ENCODE data around the gene TMEM223.
"Not testable (repeated sequence)": the region's sequence is repeated elsewhere in the genome, so short reads cannot be mapped to it uniquely, and the experiment has no call there.

The TMEM223 gene

GRCh38 chr11:62752177-62752785, 39.5 kb downstream of the TMEM223 start:
- no peak for DNase-seq

- not testable (repeated sequence) for DNase-seq
Observed at GRCh38 chr11:62749931-62750330, 41.9 kb downstream of the TMEM223 start.

- no peak for DNase-seq
Observed at GRCh38 chr11:62747475-62748160, 44.2 kb downstream of the TMEM223 start.
